DOHH2 (cell line): ENCODE results near the gene TTC34.

ENCODE experiments used
- H3F3A ChIP-seq: fragments of 200-600 bp; sonication (generic), shearing (Covaris generic); 2 replicates; pipeline ENCODE4 v1.6.0; 2016; ENCODE audit warnings: antibody characterized with exemption, mild to moderate bottlenecking; ENCODE audit not compliant: control insufficient read depth, insufficient read depth
- H3K27ac ChIP-seq: fragments of 200-600 bp; sonication (generic); 2 replicates; pipeline ENCODE4 v1.5.1; 2014; ENCODE audit warnings: low read depth, mild to moderate bottlenecking, low read length, moderate library complexity
- H3K27me3 ChIP-seq: fragments of 200-600 bp; sonication (generic); 2 replicates; pipeline ENCODE4 v1.6.1; 2014; ENCODE audit warnings: mild to moderate bottlenecking, low read length, mixed read lengths; ENCODE audit not compliant: control insufficient read depth
- H3K36me3 ChIP-seq: fragments of 200-600 bp; sonication (generic); 2 replicates; pipeline ENCODE4 v1.6.1; 2014; ENCODE audit warnings: mild to moderate bottlenecking, low read length, moderate library complexity, mixed read lengths; ENCODE audit not compliant: control insufficient read depth
- H3K4me1 ChIP-seq: fragments of 200-600 bp; sonication (generic); 2 replicates; pipeline ENCODE4 v1.6.1; 2014; ENCODE audit warnings: mild to moderate bottlenecking, low read length, mixed read lengths; ENCODE audit not compliant: control insufficient read depth
- H3K4me2 ChIP-seq: fragments of 200-600 bp; sonication (generic); 2 replicates; pipeline ENCODE4 v1.6.0; 2014; ENCODE audit warnings: mild to moderate bottlenecking, low read length, moderate library complexity
- H3K4me3 ChIP-seq: fragments of 200-600 bp; sonication (generic); 2 replicates; pipeline ENCODE4 v1.5.1; 2014; ENCODE audit warnings: mild to moderate bottlenecking, low read length, mixed read lengths
- H3K79me2 ChIP-seq: fragments of 200-600 bp; sonication (generic); 2 replicates; pipeline ENCODE4 v1.6.1; 2014; ENCODE audit warnings: mild to moderate bottlenecking, low read length, mixed read lengths; ENCODE audit not compliant: control insufficient read depth
- H3K9me2 ChIP-seq: fragments of 200-600 bp; sonication (generic); replicated peaks from 2 replicates; pipeline ENCODE4 v1.6.1; 2014; ENCODE audit warnings: mild to moderate bottlenecking, low read length, mixed read lengths; ENCODE audit not compliant: control insufficient read depth
- H3K9me3 ChIP-seq: fragments of 200-600 bp; sonication (generic); 2 replicates; pipeline ENCODE4 v1.6.1; 2014; ENCODE audit warnings: antibody characterized with exemption, low read length, mixed read lengths; ENCODE audit not compliant: control insufficient read depth, insufficient read depth
- H4K20me1 ChIP-seq: fragments of 200-600 bp; sonication (generic); 2 replicates; pipeline ENCODE4 v1.6.0; 2014; ENCODE audit warnings: low read depth, mild to moderate bottlenecking, antibody characterized with exemption, low read length, moderate library complexity; ENCODE audit not compliant: control insufficient read depth, insufficient read depth
- EZH2phosphoT487 ChIP-seq: fragments of 200-600 bp; sonication (generic); IDR thresholded peaks from 2 replicates; pipeline ENCODE4 v1.6.1; 2017; ENCODE audit warnings: borderline replicate concordance, mild to moderate bottlenecking, antibody characterized with exemption, low read length, moderate library complexity, mixed read lengths
- TF ChIP-seq, protein P1 (sequence below): fragments of 200-600 bp; sonication (generic); IDR thresholded peaks from one replicate; pipeline ENCODE4 v1.5.1; 2014; ENCODE audit warnings: antibody characterized with exemption, mild to moderate bottlenecking, low read depth, low read length; ENCODE audit not compliant: poor library complexity, severe bottlenecking

Gene TTC34

DNA sequence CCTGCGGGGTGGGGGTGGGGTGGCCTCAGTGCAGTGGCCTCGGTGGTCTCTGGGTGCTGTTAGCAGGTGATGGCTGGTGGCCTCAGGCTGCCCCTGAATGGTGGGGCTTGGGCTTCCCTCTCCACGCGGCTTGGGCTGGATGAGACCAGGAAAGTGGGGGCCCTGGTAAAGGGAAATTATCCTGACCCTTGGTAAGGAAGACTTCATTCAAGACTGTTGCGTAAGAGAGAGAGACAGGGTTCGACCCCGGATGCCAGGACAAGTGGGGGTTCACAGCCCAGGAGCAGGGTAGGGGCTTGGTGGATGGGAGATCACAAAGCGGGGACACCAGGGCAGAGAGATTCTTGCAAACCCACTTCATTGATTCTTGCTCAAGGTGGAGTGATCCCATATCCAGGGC, 5.5 kb upstream of the TTC34 start:
- no peaks in the 10 kb centered on the region for H3K9me2 ChIP-seq
- TF ChIP-seq, protein P1, sequence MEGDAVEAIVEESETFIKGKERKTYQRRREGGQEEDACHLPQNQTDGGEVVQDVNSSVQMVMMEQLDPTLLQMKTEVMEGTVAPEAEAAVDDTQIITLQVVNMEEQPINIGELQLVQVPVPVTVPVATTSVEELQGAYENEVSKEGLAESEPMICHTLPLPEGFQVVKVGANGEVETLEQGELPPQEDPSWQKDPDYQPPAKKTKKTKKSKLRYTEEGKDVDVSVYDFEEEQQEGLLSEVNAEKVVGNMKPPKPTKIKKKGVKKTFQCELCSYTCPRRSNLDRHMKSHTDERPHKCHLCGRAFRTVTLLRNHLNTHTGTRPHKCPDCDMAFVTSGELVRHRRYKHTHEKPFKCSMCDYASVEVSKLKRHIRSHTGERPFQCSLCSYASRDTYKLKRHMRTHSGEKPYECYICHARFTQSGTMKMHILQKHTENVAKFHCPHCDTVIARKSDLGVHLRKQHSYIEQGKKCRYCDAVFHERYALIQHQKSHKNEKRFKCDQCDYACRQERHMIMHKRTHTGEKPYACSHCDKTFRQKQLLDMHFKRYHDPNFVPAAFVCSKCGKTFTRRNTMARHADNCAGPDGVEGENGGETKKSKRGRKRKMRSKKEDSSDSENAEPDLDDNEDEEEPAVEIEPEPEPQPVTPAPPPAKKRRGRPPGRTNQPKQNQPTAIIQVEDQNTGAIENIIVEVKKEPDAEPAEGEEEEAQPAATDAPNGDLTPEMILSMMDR = no peak
- TF ChIP-seq EZH2phosphoT487 = no peak
- H3F3A ChIP-seq = no peaks in the 10 kb centered on the region
- no peaks in the 10 kb centered on the region for H3K27me3 ChIP-seq
- no peaks in the 10 kb centered on the region for H3K4me1 ChIP-seq
- no peaks in the 10 kb centered on the region for H3K79me2 ChIP-seq
- no peaks in the 10 kb centered on the region for H3K36me3 ChIP-seq
- H3K4me3 ChIP-seq = no peak overlapping the region
- H3K27ac ChIP-seq = no peak overlapping the region
- no peaks in the 10 kb centered on the region for H3K9me3 ChIP-seq
- H4K20me1 ChIP-seq = no peaks in the 10 kb centered on the region
- no peak overlapping the region for H3K4me2 ChIP-seq

DNA sequence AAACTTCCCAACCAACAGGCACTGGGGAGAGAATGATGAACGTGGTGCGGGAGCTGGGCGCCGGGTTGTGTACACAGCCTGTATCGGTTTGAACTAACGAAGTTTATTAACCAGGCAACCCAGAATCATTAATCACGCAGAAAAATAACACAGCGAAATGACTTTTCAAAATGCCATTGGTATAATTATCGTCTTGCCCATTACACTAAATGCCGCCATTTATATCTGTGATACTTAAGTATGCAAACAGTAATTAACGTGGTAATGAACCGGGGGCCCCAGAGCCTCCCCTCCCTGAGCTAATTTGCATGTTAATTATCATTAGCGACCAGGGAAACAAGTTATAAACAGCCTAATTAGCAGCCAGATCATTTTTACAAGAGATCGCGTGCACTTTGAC, 5.1 kb upstream of the TTC34 start:
- H3F3A ChIP-seq = no peaks in the 10 kb centered on the region
- TF ChIP-seq, protein P1 = no peak
- TF ChIP-seq EZH2phosphoT487 = no peak
- no peaks in the 10 kb centered on the region for H3K79me2 ChIP-seq
- H3K27me3 ChIP-seq = no peaks in the 10 kb centered on the region
- no peak overlapping the region for H3K27ac ChIP-seq
- H3K9me2 ChIP-seq = no peaks in the 10 kb centered on the region
- H3K4me2 ChIP-seq = no peak overlapping the region
- H3K9me3 ChIP-seq = no peaks in the 10 kb centered on the region
- H3K36me3 ChIP-seq = no peaks in the 10 kb centered on the region
- no peak overlapping the region for H3K4me3 ChIP-seq
- H4K20me1 ChIP-seq = no peaks in the 10 kb centered on the region
- H3K4me1 ChIP-seq = no peaks in the 10 kb centered on the region

- H3F3A ChIP-seq = no peaks in the 10 kb centered on the region
- H3K27me3 ChIP-seq = no peaks in the 10 kb centered on the region
- H3K27ac ChIP-seq = no peak overlapping the region
- no peaks in the 10 kb centered on the region for H3K4me1 ChIP-seq
- TF ChIP-seq, protein P1 = no peak
- no peak for TF ChIP-seq EZH2phosphoT487
- H3K79me2 ChIP-seq = no peaks in the 10 kb centered on the region
- no peaks in the 10 kb centered on the region for H3K36me3 ChIP-seq
- no peaks in the 10 kb centered on the region for H3K9me2 ChIP-seq
- H4K20me1 ChIP-seq = no peaks in the 10 kb centered on the region
- no peak overlapping the region for H3K4me3 ChIP-seq
- H3K4me2 ChIP-seq = no peak overlapping the region
- H3K9me3 ChIP-seq = no peaks in the 10 kb centered on the region
These were observed 4.4 kb upstream of the TTC34 start for GRCh38 chr1:2805801-2806430.
